ENCODE data around the gene TAPT1. TPM values are rescaled to one million over a fixed set of nuclear protein-coding genes. Genes with fewer than 3 reads are reported as not detected.

TAPT1 gene
- total RNA-seq, 1 experiment from 2014 or later = 11.1 TPM

GRCh38 chr4:16226816-16227461 is 668 bp upstream of the TAPT1 start:
- no peak overlapping the region for H3K4ac ChIP-seq (ENCODE audit: low read depth, low read length)
- Mint-ChIP-seq H3K27me3 (ENCODE audit: low read depth) (no peaks in the 10 kb centered on the region), H3K4me1 (peaks cover 32 to 38% of the 10 kb centered on the region in 2 experiments), H3K9me3 (no peaks in the 10 kb centered on the region), H3K4me3 (peak overlapping the region; percentile 94 to 98), H3K27ac (peak overlapping the region; percentile 94 to 99 (median 98)), H3K36me3 (ENCODE audit: insufficient read depth in 1 of 3, low read depth in 3 of 3) (peaks cover 0 to 2% (median 0%) of the 10 kb centered on the region in 3 experiments; a peak in 1 of 7 replicates)
- no peak overlapping the region for H4K91ac ChIP-seq (ENCODE audit: insufficient read length, low read depth, low read length)
- H3K56ac ChIP-seq (ENCODE audit: insufficient read length, low read depth, low read length) = no peak overlapping the region
- peaks cover 2% of the 10 kb centered on the region; the same call in 1 of the 2 replicates for H3K79me2 ChIP-seq (ENCODE audit: insufficient read depth, low read length)
- H3T11ph ChIP-seq (ENCODE audit: low read length) = no peak overlapping the region
- H2BK15ac ChIP-seq (ENCODE audit: low read depth, low read length) = no peak overlapping the region
- peak overlapping the region; percentile 73 for H3K9ac ChIP-seq (ENCODE audit: extremely low read depth, insufficient read length, low read length)
- H3K4me1 ChIP-seq (ENCODE audit: insufficient read depth, low read length) = peaks cover 4% of the 10 kb centered on the region; the same call in 1 of the 2 replicates
- no peak overlapping the region for H2BK120ac ChIP-seq (ENCODE audit: low read depth, low read length, poor library complexity, severe bottlenecking)
- peaks cover 10% of the 10 kb centered on the region for H3K23me2 ChIP-seq (ENCODE audit: insufficient read length, low read depth, low read length, poor library complexity, severe bottlenecking)
- H3K18ac ChIP-seq (ENCODE audit: insufficient read length, low read depth, low read length) = no peak overlapping the region
- DNase-seq = peak; percentile 59
- H2AFZ ChIP-seq (ENCODE audit: low read length) = no peak overlapping the region
- no peak overlapping the region for H2AK5ac ChIP-seq (ENCODE audit: insufficient read length, low read length)
- no peaks in the 10 kb centered on the region for H3K27me3 ChIP-seq (ENCODE audit: insufficient read depth, low read length)
- no peaks in the 10 kb centered on the region for H3K79me1 ChIP-seq (ENCODE audit: insufficient read depth, low read depth, low read length, poor library complexity, severe bottlenecking)
- H2BK20ac ChIP-seq (ENCODE audit: low read depth, low read length, poor library complexity, severe bottlenecking) = no peak overlapping the region
- H3K27ac ChIP-seq (ENCODE audit: insufficient read length, low read depth, low read length) = no peak overlapping the region
- H4K5ac ChIP-seq (ENCODE audit: insufficient read length, low read depth, low read length) = no peak overlapping the region
- H3K4me2 ChIP-seq (ENCODE audit: insufficient read depth, insufficient read length, low read length) = peak overlapping the region; percentile 92
- no peak overlapping the region for H4K8ac ChIP-seq (replicated peaks; ENCODE audit: insufficient read length, low read depth, low read length)
- no peak overlapping the region for H2BK12ac ChIP-seq (ENCODE audit: insufficient read length, low read depth, low read length)
- H2BK5ac ChIP-seq (ENCODE audit: insufficient read length, low read length) = no peak overlapping the region
- H3K23ac ChIP-seq (ENCODE audit: insufficient read length, low read depth, low read length) = no peak overlapping the region
- no peaks in the 10 kb centered on the region for H3K9me3 ChIP-seq (ENCODE audit: control insufficient read depth, low read depth, low read length)
- peak overlapping the region; percentile 84 for H3K14ac ChIP-seq (ENCODE audit: insufficient read depth, low read length)
- H4K20me1 ChIP-seq (ENCODE audit: control insufficient read depth, insufficient read depth, insufficient read length) = no peaks in the 10 kb centered on the region
- WGBS (ENCODE audit: extremely low coverage, insufficient read length, low lambda C conversion rate) = no CpG with 5 or more reads among the region's 57 CpGs
- no peak for TF ChIP-seq CTCF (conservative IDR thresholded peaks at IDR 0.05)
